GM19452 (cell line): ENCODE measurements around the gene PPP1CB.
"Not testable (repeated sequence)": the region's sequence is repeated elsewhere in the genome, so short reads cannot be mapped to it uniquely, and the experiment has no call there.

Experiments used
- ATAC-seq: cut with Tn5 transposase; IDR thresholded peaks from one replicate; pipeline ENCODE4 v1.9.1; 2021; ENCODE audit not compliant: unreplicated experiment

Gene PPP1CB

DNA sequence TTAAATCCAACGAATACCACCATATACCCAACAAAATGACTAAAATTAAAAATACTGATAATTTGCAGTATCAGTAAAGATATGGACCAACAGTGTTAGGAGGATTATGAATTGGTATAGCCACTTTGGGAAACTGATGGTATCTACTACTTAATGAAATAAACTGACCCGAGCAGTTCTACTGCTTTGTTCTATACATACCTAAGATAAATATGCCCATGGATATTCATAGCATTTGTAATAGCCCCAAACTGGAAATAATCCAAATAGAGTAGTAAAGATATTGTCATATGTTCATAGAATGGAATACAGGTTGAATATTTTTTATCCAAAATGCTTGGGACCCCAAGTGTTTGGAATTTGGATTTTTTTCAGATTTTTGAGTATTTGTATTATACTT, 20.7 kb downstream of the PPP1CB start:
- no peak for ATAC-seq

- ATAC-seq: no peak
These were observed 24.8 kb downstream of the PPP1CB start for GRCh38 chr2:28776471-28776870.

DNA sequence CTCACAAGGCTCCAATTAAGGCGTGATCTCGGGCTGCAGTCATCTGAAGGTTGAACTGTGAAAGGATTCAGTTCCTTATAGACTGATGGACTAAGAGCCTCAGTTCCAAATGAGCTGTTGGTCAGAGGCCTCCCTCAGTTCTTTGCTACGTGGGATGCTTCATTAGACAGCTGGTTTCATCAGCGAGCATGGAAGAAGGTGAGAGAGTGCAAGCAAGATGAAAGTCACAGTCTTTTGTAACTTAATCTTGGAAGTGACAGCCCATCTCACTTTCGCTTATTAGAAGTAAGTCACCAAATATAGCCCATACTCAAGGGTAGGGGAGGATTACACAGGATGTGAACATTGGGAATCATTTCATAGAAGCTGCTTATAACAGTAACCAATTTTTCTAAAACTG, 26.8 kb downstream of the PPP1CB start:
- ATAC-seq: no peak

- ATAC-seq: no peak
These were observed 27.4 kb downstream of the PPP1CB start for GRCh38 chr2:28779001-28779400.

- ATAC-seq: no peak
These were observed 28.9 kb downstream of the PPP1CB start for GRCh38 chr2:28780496-28780895.

- ATAC-seq: no peak
These were observed 30.8 kb downstream of the PPP1CB start for GRCh38 chr2:28782423-28782822.

- ATAC-seq: not testable (repeated sequence)
These were observed 32.9 kb downstream of the PPP1CB start for GRCh38 chr2:28784570-28784969.

DNA sequence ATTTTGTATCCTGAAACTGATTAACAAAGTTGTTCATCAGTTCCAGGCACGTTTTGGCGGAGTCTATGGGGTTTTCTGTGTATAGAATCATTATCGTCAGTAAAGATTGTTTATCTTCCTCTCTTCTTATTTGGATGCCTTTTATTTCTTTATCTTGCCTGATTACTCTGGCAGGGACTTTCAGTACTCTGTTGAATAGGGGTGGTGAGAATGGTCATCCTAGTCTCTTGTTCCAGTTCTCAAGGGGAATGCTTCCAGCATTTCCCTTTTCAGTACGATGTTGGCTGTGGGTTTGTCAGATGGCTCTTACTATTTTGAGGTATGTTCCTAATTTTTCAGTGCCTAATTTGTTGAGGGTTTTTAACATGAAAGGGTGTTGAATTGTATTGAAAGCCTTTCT, 45.0 kb downstream of the PPP1CB start:
- no peak for ATAC-seq

DNA sequence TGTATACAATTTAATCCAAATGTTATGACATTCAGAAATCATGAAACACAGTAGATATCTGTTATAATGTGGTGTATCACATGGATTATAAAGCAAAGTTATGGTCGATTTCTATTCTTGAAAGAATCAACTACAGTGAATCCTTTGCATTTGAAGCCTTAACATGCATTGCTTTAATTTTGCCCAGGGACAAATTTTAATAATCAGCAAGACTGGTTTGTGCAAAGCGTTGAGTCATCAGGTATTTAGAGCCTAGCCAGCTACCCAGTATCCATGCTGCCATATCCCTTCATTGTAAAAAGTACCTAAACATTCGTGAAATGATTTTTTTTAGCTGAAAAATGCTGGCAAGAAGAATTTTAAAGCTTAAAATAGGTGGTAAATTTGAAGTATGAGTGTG, 50.1 kb downstream of the PPP1CB start:
- ATAC-seq: no peak

GRCh38 chr2:28802975-28803429, 51.4 kb downstream of the PPP1CB start:
- no peak for ATAC-seq

- ATAC-seq: no peak
These were observed 58.3 kb downstream of the PPP1CB start for GRCh38 chr2:28809927-28810326.

- peak; percentile 82 for ATAC-seq
These were observed 59.0 kb downstream of the PPP1CB start, which contains the start of gene SPDYA for GRCh38 chr2:28810384-28811285. Gene SPDYA (plus strand): TSS chr2:28810834. CDS start chr2:28816015, 5,181 bp downstream.

DNA sequence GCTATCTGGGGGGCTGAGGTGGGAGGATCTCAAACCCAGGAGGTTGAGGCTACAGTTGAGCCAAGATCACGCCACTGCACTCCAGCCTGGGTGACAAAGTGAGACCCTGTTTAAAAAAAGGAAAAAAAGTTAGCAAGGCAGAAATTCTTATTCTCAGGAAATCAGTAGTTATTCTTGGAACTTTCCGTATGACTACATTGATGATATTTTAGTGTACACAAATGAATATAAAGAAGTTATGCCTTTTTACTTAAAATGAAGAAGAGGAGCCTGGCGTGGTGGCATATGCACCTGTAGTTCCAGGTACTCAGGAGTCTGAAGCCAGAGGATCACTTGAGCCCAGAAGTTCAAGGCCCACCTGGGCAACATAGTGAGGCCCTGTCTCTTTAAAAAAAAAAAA, 66.4 kb downstream of the PPP1CB start:
- ATAC-seq: no peak

GRCh38 chr2:28821295-28821958, 69.8 kb downstream of the PPP1CB start:
- no peak for ATAC-seq

DNA sequence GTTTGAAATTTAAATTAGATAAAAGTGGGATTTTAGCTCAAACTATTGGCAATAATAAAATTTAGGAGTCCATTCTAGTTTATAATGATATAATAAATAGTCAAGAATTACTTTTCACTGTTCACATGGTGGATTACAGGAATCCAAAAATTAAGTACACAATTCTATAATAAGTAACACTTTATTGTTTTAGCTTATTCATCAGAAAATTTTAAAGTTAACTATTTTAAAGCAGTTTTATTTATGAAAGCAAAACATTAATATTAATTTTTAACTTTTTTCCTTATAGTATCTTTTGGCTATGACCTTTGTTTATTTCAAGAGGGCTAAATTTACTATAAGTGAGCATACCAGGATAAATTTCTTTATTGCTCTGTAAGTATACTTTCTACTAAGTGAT, 70.4 kb downstream of the PPP1CB start:
- no peak for ATAC-seq

GRCh38 chr2:28824207-28824606, 72.6 kb downstream of the PPP1CB start:
- ATAC-seq: no peak

DNA sequence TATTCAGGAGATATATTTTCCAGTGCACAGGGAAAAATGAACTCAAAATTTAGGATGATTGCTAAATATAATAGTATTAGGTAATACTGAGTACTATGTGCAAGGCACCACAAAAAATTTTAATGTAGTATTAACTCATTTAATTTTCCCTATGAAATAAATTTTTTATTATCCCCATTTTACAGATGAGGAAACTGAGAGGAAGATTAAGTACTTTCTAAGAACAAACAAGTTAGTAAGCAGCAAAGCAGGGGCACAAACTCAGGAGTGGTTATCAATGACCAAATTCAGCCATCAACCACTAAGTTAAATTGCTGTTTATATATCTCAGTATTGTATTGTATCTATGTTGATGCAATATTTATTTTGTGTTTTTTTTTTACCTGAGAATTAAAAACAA, 73.2 kb downstream of the PPP1CB start:
- no peak for ATAC-seq

DNA sequence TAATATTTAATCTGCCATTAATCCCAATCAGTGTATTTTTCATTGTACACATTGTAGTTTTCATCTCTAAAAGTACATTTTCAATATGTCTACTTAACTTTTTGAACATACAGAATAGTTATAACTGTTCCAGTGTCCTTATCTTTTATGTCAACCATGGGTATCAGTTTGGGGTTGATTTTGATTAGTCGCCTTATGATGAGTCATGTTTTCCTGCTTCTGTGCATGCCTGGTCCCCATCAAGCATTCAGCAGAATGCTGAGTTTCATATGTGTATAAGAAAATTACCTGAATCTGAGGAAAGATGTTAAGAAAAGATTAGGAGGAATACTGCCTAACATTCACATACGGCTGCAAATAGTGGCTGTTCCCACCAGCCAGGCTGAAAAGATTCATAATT, 76.8 kb downstream of the PPP1CB start:
- ATAC-seq: no peak

- ATAC-seq: no peak
These were observed 82.3 kb downstream of the PPP1CB start for GRCh38 chr2:28833740-28834470.

DNA sequence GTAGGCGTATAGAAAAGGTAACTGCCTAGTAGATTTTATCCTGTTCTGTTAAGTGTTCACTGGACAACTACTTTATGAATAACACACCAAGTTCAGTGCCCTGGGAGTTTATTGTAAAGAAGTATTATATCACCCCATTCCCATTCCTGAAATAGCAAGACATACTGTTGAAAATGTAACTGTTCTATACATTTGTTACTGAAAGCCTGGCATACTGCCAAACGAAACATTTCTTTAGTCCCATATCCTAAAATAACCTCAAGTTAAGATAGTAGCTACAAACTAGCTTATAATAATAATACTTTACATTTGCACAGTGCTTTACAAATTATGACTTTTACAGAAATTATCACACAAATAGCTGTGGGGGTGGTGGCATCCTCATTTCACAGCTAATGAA, 84.2 kb downstream of the PPP1CB start:
- ATAC-seq: no peak

- ATAC-seq: no peak
These were observed 87.3 kb downstream of the PPP1CB start for GRCh38 chr2:28838971-28839370.

DNA sequence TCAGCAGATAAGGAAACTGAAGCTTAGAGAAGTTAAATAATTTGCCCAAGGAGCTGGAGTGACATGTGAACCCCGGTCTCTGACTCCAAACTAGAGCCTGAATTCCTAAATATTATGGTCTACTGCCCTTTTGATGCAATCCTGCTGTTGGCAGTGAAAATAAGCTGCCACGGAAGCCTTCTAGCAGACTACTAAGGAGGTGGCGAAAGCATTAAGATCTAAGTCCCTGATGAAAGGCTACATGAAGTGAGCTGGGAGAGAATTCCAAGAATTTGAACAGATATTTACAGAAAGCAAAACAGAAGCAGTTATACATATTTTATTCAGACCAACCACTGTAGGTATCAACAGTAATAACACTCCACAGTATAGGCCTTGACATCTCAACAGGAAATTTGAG, 90.4 kb downstream of the PPP1CB start:
- ATAC-seq: no peak
